Stimulated activated memory B cell treated with anti-CD40 and anti-IgM and Interleukin-4, amounts not matched to agents 10 μg/mL and 1 μg/mL and 100 μg/mL, for 72 hours (primary cell): ENCODE results near the gene MAPK8IP2.

Source experiments
- ATAC-seq: fragments of 150-1000 bp; cut with Tn5 transposase; 2 replicates; pipeline ENCODE4 v1.10.0; 2021
- H3K27ac Mint-ChIP-seq: one replicate; pipeline ENCODE4 v1.8.0; 2022; ENCODE audit warnings: mild to moderate bottlenecking, mixed read lengths
- H3K27me3 Mint-ChIP-seq: one replicate; pipeline ENCODE4 v1.8.0; 2022; ENCODE audit warnings: mixed read lengths
- H3K36me3 Mint-ChIP-seq: one replicate; pipeline ENCODE4 v1.8.0; 2022; ENCODE audit warnings: mixed read lengths
- H3K4me1 Mint-ChIP-seq: one replicate; pipeline ENCODE4 v1.8.0; 2022; ENCODE audit warnings: mixed read lengths
- H3K4me3 Mint-ChIP-seq: one replicate; pipeline ENCODE4 v1.8.0; 2022; ENCODE audit warnings: mild to moderate bottlenecking, moderate library complexity, mixed read lengths
- H3K9me3 Mint-ChIP-seq: one replicate; pipeline ENCODE4 v1.8.0; 2022; ENCODE audit warnings: mixed read lengths

MAPK8IP2 gene

GRCh38 chr22:50582493-50583293 is 17.9 kb upstream of the MAPK8IP2 start, which contains the start of gene CHKB:
TSS of gene CHKB (minus strand) at chr22:50582849. CDS start at chr22:50582781, 68 bp downstream.
- Mint-ChIP-seq H3K27ac (peak within 1 kb of the TSS; percentile 98), H3K4me1 (peaks cover 29% of the 10 kb centered on the region), H3K27me3 (no peaks in the 10 kb centered on the region), H3K36me3 (peaks cover 21% of the 10 kb centered on the region), H3K9me3 (no peaks in the 10 kb centered on the region), H3K4me3 (peak within 1 kb of the TSS; percentile 93)
- peak; percentile 99 for ATAC-seq

DNA sequence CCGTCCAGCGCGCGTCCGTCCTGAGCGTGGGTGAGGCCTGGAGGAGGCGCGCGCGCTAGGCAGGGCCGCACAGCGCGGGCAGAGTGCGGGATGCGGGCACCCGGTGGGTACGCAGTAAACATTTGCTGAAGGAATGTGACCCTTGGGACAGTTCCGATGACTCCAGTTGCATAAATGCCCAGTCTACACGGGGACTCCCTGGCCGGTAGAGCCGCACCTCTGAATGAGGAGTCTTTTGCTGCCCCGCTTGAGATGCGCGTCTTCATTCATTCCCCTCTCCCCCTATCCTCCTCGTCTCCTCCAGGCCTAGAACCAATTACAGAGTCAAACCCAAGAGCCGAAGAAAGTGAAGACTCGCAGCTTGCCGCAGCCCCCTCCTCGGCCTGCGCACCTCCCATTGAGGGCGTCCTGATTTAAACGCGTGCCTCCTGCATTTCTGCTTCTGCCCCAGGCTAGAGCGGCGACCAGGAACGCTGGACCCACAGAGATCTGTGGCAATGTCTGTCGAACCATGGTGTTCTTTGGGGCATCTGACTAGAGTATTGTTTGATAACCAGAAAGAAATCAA is 17.2 kb upstream of the MAPK8IP2 start:
- Mint-ChIP-seq H3K27ac (peak overlapping the region; percentile 98), H3K27me3 (no peaks in the 10 kb centered on the region), H3K36me3 (peaks cover 21% of the 10 kb centered on the region), H3K4me1 (peaks cover 29% of the 10 kb centered on the region), H3K9me3 (no peaks in the 10 kb centered on the region), H3K4me3 (peak overlapping the region; percentile 93)
- ATAC-seq = peak; percentile 43

DNA sequence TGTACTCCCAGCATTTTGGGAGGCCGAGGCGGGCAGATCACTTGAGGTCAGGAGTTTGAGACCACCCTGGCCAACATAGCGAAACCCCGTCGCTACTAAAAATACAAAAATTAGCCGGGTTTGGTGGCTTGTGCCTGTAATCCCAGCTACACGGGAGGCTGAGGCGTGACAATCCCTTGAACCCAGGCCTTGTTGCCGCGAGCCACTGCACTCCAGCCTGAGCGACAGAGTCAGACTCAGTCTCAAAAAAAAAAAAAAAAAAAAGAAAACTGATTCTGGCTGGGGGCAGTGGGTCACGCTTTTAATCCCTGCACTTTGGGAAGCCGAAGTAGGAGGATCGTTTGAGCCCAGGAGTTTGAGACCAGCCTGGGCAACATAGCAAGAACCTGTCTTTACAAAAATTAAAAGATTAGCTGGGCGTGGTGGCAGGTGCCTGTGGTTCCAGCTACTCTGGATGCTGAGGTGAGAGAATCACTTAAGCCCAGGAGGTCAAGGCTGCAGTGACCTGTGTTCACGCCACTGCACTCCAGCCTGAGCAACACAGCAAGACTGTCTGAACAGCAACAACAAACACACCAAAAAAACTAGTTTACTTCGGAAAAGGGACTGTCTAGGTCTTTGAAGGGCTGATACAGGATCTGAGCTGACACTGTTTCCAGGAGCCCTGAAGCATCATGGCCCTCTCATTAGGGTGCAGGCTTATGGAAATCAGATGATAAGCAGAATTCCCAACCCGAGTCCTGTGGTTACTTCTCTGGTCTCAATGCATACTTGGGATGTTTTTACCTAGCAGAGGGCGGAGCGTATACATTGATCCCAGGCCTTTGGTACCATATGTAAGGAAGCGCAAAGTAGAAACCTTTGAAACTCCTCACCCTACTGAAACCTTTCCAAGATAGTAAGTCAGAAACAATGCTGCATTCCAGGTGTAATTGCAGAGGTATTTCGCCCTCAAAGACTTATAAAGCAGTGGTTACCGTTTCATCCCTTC is 16.2 kb upstream of the MAPK8IP2 start:
- H3K27me3 Mint-ChIP-seq = no peaks in the 10 kb centered on the region
- H3K4me1 Mint-ChIP-seq = peaks cover 28% of the 10 kb centered on the region
- no peak for ATAC-seq
- H3K9me3 Mint-ChIP-seq = no peaks in the 10 kb centered on the region
- peaks cover 13% of the 10 kb centered on the region for H3K36me3 Mint-ChIP-seq
- no peak overlapping the region for H3K27ac Mint-ChIP-seq
- peak overlapping the region; percentile 93 for H3K4me3 Mint-ChIP-seq

- Mint-ChIP-seq H3K9me3 (no peaks in the 10 kb centered on the region), H3K27me3 (no peaks in the 10 kb centered on the region), H3K36me3 (peaks cover 5% of the 10 kb centered on the region), H3K4me1 (peaks cover 20% of the 10 kb centered on the region), H3K27ac (no peak overlapping the region), H3K4me3 (no peak overlapping the region)
- no peak for ATAC-seq
Observed at GRCh38 chr22:50585238-50585637, 15.4 kb upstream of the MAPK8IP2 start.

- ATAC-seq = no peak
- Mint-ChIP-seq H3K36me3 (peaks cover 5% of the 10 kb centered on the region), H3K27ac (no peak overlapping the region), H3K9me3 (no peaks in the 10 kb centered on the region), H3K4me1 (peaks cover 15% of the 10 kb centered on the region), H3K27me3 (no peaks in the 10 kb centered on the region), H3K4me3 (no peak overlapping the region)
Observed at GRCh38 chr22:50585781-50586180, 14.8 kb upstream of the MAPK8IP2 start.

DNA sequence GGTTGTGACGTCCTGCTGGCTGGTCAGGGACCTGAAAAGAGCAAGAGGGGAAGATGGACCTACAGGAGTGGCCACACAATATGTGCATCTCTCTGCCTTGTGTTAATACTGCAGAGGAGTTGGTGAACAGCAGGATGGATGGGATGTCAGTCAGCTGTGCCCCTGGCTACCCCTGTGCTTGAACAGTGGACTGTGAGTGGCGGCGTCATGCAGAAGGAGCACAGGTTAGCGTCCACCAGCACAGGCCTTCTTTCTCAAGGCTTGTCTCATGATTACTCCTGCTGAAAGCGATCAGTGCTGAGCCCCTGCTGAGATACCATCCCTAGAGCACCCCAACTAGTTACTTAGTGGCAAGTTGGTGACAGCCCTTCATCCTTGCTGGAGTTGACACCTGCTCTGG is 14.2 kb upstream of the MAPK8IP2 start:
- no peak for ATAC-seq
- Mint-ChIP-seq H3K27me3 (no peaks in the 10 kb centered on the region), H3K36me3 (peaks cover 6% of the 10 kb centered on the region), H3K27ac (no peak overlapping the region), H3K9me3 (no peaks in the 10 kb centered on the region), H3K4me3 (no peak overlapping the region), H3K4me1 (peaks cover 11% of the 10 kb centered on the region)

GRCh38 chr22:50587407-50587806 is 13.2 kb upstream of the MAPK8IP2 start:
- Mint-ChIP-seq H3K4me3 (no peak overlapping the region), H3K36me3 (peaks cover 10% of the 10 kb centered on the region), H3K27ac (no peak overlapping the region), H3K9me3 (no peaks in the 10 kb centered on the region), H3K4me1 (peaks cover 6% of the 10 kb centered on the region), H3K27me3 (no peaks in the 10 kb centered on the region)
- ATAC-seq = no peak

DNA sequence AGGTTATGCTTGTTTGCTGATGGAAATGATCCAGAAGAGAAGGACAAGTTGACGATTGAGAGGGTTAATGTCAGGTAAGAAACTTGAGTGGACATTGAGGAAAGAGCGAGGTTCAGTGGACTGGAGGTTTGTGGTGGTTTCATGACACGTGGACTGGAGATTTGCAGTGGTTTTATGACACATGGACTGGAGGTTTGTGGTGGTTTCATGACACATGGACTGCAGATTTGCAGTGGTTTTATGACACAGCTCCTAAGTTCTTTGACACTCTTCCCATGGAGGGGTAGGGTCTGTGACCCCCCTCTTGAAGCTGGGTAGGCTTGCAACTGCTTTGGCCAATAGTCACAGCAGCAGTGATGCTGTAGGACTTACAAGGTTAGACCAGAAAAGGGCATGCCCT is 5.4 kb upstream of the MAPK8IP2 start:
- peaks cover 39% of the 10 kb centered on the region for H3K36me3 Mint-ChIP-seq
- peaks cover 8% of the 10 kb centered on the region for H3K27me3 Mint-ChIP-seq
- H3K27ac Mint-ChIP-seq = no peak overlapping the region
- ATAC-seq = no peak
- H3K4me3 Mint-ChIP-seq = no peak overlapping the region
- H3K9me3 Mint-ChIP-seq = no peaks in the 10 kb centered on the region
- peaks cover 4% of the 10 kb centered on the region for H3K4me1 Mint-ChIP-seq

DNA sequence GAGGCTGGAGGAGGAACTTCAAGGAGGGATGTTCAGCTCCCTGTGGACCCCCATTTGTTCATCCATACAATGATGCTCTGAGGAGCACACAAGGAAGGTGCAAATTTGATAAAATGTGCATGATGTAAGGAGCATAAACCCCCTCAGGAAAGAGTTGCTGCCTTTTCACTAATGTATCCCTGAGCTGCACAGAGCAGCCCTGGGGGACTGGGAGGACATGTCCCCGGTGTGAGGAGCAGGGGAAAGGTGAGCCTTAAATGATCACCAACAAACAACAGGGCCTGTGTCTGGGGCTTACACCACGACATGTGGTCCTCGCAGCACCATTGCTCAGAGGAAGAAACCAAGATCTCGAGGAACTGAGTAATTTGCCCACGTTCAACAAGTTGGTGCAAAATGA is 3.5 kb upstream of the MAPK8IP2 start:
- H3K27ac Mint-ChIP-seq = no peak overlapping the region
- H3K9me3 Mint-ChIP-seq = no peaks in the 10 kb centered on the region
- peaks cover 32% of the 10 kb centered on the region for H3K36me3 Mint-ChIP-seq
- H3K27me3 Mint-ChIP-seq = peaks cover 19% of the 10 kb centered on the region
- no peak overlapping the region for H3K4me3 Mint-ChIP-seq
- no peak for ATAC-seq
- H3K4me1 Mint-ChIP-seq = peaks cover 4% of the 10 kb centered on the region

GRCh38 chr22:50599816-50600455 is 657 bp upstream of the MAPK8IP2 start:
- Mint-ChIP-seq H3K27me3 (peaks cover 39% of the 10 kb centered on the region), H3K9me3 (no peaks in the 10 kb centered on the region), H3K4me1 (peaks cover 4% of the 10 kb centered on the region), H3K36me3 (peaks cover 23% of the 10 kb centered on the region), H3K4me3 (peak overlapping the region; percentile 12), H3K27ac (no peak overlapping the region)
- peak; percentile 54 for ATAC-seq

- H3K27ac Mint-ChIP-seq = no peak overlapping the region
- peaks cover 15% of the 10 kb centered on the region for H3K36me3 Mint-ChIP-seq
- H3K4me1 Mint-ChIP-seq = peaks cover 4% of the 10 kb centered on the region
- peak overlapping the region; percentile 38 for H3K4me3 Mint-ChIP-seq
- H3K9me3 Mint-ChIP-seq = no peaks in the 10 kb centered on the region
- ATAC-seq = peak; percentile 13
- peaks cover 51% of the 10 kb centered on the region for H3K27me3 Mint-ChIP-seq
Observed at GRCh38 chr22:50600967-50601668, 525 bp downstream of the MAPK8IP2 start.

DNA sequence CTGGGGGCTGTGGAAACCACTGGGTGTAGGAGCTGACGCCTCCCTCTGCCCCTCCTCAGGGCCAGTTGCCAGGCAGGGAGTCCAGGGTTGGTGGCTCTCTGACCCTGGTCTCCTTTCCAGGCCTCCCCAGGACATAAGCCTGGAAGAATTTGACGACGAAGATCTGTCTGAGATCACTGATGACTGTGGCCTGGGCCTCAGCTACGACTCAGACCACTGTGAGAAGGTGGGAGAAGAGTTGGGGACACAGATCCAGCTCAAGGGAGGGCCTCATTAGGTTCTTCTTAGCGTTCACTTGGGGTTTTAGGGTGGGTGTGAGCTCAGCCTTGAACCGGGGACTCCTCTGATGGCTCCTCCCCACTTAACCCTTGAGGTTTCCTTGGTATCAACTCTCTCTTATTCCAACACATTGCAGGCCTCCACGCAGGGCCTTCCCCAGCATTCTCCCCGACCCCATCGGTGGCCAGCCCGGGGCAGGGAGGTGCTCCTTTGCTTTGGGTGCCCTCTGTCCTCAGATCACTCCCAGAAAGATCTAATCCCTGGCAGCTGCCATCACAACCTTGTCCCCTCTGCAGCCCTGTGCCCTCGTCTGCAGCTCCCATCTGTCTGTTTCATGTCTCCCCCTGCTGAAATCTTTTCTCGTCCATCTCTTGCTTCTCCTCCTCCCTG is 1.2 kb downstream of the MAPK8IP2 start:
- Mint-ChIP-seq H3K36me3 (peaks cover 10% of the 10 kb centered on the region), H3K9me3 (no peaks in the 10 kb centered on the region), H3K4me3 (peak overlapping the region; percentile 38), H3K4me1 (peaks cover 4% of the 10 kb centered on the region), H3K27ac (no peak overlapping the region), H3K27me3 (peaks cover 58% of the 10 kb centered on the region)
- no peak for ATAC-seq

DNA sequence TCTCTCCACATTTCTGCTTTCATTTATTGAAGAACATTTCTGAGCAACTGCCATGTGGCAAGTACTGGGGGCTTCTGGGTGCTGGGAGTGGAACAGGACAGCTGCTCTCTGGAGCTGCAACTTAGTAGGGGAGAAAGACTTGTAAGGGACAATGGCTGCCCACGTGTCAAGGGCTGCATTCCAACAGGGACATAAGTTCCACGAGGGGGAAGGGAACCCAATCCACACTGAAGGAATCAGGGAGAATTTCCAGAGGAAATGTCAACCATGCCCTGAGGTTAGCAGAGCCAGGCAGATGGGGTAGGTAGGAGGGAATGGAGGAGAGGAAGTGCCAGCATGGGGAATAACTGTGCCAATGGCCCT is 1.7 kb downstream of the MAPK8IP2 start:
- Mint-ChIP-seq H3K27ac (no peak overlapping the region), H3K36me3 (peaks cover 5% of the 10 kb centered on the region), H3K27me3 (peaks cover 63% of the 10 kb centered on the region), H3K9me3 (no peaks in the 10 kb centered on the region), H3K4me1 (peaks cover 4% of the 10 kb centered on the region), H3K4me3 (peak overlapping the region; percentile 38)
- no peak for ATAC-seq
